ENCODE measurements around the gene C1QTNF12.
A peak's percentile ranks its signal among the peaks of the same experiment; 100 is the strongest.

C1QTNF12 gene

GRCh38 chr1:1226566-1227362 is 19.8 kb downstream of the C1QTNF12 start:
- DNase-seq, result no peak

- no peak for DNase-seq
Measured at GRCh38 chr1:1225913-1226312, 20.6 kb downstream of the C1QTNF12 start.

DNA sequence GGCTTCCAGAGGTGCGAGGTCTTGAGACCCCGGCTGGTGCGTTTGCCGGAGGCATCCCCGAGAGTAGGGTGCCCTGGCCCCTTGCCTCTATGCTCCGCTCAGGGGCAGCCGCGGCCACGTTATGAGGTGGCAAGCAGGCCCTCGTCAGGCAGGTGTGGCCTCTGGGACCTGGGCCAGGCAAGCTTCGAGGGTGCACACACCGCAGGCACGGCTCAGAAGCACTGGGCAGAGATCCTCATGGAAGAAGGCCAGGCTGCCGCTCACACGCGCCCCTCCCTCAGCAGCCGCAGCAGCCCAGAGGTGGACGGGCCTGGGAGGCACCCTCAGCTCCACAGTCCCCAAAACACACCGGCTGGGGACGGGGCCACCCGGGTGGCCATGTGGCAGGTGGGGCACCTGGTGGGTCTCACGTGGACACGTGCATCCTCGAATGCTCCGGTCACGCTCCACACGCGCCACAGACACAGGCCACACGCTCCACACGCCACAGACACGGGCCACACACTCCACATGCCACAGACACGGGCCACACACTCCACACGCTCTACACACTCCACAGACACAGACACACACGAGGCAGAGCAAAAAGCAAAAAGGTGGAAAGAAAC is 21.2 kb downstream of the C1QTNF12 start:
- DNase-seq, result no peak

DNA sequence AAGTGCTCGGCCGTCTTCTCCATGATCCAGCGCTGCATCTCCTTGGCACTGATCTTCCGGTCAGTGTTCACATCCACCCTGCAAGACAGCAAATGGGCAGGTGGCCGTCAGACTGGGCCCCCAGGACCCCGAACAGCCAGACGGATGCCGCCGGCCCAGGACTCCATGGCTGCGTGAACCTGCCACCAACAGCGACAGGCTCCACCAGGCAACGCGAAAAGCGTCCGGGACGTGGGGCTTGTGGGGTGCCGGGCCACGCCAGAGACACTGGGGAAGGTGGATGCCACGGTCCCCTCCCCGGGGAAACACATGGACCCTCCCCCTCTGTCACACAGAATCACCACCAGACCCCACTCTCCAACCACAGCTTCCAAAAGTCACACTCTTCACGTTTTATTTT is 22.6 kb downstream of the C1QTNF12 start:
- DNase-seq, result no peak

- no peak for DNase-seq
Measured at GRCh38 chr1:1223321-1223720, 23.2 kb downstream of the C1QTNF12 start.

DNA sequence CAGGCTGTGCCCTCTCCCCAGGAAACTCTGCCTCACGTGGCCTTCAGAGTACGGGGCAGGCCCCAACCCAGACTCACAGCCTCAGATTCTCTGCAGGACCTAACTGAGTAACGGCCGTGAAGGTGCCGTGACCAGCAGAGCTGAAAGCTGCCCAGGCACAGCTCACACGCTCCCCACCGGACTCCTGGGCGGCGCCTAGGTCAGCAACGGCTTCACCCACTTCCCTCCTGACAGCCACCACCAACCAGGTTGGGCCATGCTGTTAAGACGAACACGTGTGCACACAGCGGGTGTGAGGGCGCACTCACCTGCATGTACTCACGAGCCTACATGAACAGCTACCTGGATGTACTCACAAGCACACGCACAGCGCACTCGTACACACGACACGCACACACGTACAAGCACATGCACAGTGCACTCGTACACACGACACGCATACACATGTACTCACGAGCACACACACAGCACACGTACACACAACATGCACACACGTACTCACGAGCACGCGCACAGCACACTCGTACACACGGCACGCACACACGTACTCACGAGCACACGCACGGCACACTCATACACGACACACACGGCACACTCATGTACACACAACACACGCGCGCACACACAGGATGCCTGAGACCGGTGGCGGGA is 23.8 kb downstream of the C1QTNF12 start:
- no peak for DNase-seq

DNA sequence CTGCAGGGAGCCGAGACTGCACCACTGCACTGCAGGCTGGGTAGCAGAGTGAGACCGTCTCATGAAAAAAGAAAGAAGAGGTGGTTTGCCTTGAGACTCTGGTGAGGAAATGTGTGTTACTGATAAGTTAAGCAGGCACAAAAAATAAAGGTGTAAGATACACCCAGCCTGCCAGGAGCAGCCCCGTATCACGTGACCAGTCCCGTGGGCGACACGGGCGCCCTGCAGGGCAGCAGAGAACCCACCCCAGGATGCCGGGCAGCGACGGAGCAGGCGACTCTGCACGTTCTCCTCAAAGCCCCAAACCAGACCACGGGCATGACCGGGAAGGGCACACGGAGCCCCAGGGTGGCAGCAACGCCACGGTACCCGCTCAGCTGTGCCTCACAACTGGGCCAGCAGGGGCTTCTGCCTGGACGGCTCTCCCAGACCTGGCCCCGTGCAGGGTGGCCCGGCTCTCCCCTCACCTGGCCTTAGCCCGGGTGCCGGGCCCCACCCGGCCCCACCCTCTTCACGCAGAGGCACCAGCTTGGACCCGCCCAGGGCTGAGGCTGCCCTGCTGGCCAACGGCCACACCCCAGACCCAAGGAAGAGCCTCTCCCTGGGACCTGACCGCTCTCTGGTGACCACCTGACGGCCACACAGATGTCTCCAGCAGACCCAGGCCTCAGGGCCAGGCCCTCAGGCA is 24.5 kb downstream of the C1QTNF12 start:
- no peak for DNase-seq

DNA sequence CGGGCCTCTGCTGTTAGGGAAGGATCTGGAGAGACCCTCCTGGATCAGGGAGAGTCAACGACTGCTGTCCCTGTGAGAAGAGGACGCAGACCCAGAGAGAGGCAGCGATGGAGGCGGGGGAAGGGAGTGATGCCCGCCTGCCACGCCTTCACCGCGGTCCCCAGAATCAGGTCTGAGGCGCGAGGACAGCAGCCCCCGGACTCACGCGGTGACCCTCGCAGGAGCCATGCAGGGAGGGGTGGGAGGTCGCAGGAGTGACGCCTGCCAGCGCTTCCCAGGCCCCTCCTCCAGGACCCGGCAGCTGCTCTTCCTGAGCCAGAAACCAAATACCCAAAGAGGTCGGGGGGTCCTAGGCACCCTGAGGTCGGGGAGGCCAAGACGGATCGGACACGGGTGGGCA is 26.3 kb downstream of the C1QTNF12 start:
- no peak for DNase-seq

GRCh38 chr1:1219341-1219740 is 27.2 kb downstream of the C1QTNF12 start:
- no peak for DNase-seq

DNA sequence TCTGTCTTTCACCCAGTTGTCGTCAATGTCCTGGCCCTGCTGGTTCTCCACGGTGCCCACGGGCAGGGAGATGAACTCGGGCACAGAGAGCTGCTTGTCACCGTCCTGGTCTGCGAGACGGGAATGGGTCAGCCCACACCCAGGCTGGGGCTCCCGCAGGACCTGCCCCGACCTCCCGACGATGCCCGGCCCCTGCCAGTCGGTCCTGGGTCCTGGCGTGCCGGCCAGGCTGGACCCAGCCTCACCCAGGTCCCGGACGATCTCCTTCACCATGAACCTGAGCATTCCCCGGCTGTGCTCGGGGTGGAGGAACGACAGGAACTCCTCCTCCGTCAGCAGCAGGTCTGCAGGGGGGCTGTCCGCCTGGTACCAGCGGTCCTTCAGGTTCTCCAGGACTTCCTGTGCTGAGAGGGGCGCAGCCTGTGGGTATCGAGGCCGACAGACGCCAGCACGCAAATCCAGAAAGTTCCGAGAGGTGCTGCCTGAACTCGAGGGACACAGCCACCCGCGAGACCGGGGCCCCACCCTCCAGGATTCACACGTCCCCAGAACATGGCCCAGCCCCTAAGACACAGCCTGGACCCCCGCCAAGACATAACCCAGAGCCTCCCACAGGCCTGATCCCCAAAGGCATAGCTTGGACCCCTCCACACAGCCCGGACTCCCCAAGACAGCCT is 27.9 kb downstream of the C1QTNF12 start:
- no peak for DNase-seq

DNA sequence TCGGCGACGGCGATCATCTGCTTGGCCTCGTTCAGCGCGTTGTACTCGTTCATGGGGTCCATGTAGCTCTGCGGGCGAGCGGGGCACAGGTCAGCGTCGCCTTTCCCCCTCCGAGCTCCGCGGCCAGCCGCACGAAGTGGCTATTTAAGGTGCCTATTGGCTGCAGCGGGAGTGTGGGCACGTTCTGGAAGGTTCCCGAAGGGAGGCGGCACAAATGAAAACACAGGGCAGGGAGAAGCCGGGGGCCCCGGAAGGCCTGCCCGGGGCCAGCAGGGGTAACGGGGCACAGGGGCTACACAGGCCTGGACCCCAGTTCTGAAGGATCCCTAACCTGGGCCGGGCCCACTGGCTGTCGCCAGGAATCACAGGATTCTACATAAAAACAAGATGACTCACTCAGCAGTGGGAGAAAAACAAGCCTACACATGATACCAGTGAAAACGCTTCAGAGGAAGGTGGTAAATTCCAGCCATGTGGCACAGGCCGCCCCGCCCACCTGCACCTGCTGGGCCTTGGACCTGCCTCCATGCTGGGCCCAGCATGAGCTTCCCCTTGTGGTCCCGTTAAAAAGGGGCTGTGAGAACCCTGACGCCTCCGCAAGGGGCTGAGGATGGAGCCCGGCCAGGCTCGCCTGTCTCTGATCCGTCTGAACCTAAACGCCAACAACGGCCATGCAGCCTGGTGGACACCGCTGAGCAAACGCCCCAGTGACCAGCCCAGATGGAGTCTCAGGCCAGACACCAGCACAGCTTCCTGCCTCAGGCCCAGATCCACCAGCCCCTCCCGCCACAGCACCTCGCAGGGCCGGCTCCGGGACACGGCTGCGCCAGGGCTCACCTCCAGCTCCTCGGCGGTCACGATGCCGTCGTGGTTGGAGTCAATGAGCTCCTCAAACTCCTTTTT is 28.6 kb downstream of the C1QTNF12 start:
- no peak for DNase-seq

DNA sequence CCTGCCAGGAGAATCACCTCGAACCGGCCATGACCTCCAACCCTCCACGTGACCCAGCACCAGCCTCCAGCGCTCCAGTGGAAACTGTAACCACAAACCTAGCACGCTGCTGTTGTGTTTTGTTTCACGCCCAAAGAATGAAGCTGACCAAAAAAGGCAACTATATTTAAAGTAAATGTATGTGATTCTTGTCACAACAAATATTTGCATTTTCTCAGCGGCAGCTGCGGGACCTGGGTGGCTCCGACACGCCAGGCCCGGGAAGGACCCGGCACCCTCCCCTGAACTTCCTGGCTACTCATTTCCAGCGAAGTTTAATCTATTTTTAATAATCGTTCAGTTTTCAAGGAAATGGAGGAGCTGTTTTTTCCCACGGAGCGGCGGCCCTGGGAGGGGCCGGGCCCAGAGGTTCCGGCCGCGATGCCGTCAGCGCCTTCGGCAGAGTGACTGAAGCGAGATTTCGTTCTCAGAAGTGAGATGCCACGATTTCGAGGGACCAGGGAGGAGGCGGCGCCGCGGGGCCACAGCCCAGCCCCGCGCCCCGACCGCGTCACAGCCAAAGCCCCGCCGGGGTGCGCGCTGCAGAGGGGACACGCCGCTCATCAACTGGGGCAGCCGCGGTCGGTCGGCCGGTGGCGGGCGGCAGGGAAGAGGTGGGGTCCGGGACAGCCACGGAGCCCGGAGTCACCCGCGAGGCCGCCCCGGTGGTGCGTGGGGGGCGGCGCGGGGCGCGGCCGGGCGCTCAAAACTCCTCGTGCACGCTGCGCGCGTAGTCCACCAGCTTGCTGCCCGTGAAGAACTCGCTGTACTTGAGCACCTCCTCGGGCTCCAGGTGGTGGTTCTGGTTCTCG is 29.5 kb downstream of the C1QTNF12 start:
- DNase-seq, result no peak

DNA sequence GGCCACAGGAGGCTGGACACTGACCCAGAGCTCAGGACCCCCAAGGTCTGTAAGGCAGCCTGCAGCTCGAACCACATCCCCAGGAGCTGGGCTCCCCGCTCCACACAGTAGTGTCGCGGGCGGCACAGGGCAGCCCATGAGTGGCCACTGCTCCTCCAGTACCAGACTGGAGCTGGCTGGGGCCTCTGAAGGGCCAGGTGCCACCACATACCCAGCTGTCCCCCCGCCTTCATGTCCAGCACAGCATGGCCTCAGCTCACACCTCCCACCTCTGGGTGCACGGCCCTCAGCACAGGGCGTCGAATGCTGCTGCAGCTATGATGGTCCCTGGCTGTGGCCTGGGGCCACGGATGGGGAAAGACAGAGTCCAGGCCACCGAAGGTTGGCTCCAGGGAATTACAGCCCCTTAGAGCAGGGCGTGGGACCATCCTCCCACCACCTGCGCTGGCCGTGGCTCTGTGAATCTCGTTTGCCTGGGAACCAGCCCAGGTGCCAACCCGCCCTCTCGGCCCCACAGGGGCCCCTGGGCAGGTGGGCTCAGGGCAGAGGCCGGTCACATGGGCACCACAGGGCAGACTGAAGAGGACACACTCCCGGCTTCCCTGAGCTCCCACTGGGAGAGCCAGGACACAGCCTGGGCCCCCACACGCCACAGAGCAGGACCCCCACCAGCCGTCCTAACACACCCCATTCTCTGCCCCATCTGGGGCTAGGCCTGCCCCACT is 30.5 kb downstream of the C1QTNF12 start:
- DNase-seq, result no peak

DNA sequence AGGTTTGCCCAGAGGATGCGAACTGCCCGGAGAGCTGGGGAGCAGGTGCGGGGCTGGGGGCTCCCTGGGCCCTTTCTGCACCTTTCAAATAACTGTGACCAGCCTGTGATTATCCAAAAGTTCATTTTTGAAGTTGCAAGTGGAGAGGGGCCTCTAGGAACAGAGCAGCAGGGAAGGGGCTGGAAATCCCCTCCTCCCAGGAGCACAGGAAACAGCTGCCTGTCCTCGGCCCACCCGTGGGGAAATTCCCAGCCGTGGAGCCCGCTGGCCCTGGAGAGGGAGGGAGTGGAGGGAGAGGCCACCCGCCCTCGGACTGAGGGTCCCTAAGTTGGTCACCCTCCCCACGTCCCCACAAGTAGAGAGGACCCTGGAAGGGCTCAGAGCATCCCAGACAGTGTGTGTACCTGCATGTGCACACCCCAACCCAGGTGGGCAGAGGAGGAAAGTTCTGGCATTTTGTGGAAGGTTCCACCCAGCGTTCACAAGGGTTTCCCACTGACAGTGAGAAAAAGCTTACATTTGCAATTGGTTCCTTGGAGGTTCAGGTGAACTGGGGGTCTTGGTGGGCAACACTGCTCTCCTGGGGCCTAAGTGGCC is 31.3 kb downstream of the C1QTNF12 start:
- DNase-seq, result no peak

DNA sequence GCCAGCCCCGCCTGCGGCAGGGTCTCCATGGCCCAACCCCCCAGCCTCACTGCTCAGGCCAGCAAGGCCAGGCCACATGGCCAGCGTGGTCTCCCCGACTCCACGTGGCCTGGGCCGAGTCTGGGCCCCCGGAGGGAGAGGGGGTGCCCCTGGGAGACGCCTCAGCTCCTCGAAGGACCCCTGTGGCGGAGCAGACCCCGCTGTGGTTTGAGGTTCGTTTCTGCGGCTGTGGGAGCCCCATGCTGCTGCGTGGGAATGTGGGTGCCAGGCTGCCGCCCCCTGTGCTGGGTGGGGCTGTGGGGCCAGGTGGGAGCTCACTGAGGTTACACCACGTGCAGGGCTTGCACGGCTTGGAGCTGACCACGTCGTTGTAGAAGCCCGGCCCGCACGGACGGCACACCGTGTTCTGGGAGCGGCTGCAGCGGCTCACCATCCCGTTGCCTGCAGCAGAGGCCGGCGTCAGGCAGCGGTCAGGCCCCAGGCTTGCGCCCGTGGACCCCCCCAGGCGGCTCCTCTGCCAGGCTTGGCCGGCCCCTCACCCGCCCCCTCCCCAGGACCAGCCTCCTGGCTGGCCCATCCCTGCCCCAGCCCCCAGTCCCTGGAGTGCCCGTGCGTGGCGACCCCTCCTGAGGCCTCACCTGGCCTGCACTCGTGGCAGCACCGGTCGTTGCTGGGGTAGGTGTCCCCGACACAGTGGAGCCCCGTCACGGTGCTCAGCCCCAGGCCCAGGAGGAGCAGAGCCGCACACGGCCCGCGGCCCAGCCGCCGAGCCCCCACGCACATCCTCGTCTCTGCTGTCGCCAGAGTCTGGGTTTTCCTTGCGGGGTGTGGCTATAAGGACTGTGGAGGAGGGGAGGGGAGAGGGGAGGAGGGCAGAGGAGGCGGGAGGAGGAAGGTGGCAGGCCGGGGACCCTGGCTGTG is 32.9 kb downstream of the C1QTNF12 start, which contains the start of gene TNFRSF4:
TSS of gene TNFRSF4 (minus strand) at position 809 of the 921 bp plus-strand sequence. CDS start at position 783, 26 bp downstream.
- peak; percentile 32 for DNase-seq

DNA sequence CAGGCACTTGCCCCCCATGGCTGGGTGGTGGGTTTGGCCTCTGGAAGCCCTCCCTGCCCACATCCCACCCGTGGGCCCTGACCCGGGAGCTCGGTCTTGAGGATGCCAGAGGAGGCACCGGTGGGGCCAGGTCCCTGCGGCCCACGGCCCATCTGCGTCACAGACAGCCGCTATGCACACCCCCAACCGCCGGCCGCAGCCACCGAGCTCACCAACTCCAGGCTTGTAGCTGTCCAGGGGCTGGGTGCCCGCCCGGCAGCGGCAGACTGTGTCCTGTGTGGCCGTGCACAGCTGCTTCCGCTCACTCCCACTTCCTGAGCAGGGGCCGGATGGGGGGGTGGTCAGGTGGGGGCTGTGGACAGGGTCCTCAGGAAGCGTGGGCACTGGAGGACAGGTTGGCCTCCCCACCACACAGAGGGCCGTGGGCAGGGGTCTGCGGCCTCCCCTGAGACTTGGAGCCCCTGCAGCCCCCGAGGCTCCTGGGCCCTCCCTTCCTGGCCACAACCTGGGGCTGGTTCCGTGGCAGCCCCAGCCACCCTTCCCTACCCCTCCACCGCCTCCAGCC is 33.7 kb downstream of the C1QTNF12 start:
- peak; percentile 47 for DNase-seq

DNA sequence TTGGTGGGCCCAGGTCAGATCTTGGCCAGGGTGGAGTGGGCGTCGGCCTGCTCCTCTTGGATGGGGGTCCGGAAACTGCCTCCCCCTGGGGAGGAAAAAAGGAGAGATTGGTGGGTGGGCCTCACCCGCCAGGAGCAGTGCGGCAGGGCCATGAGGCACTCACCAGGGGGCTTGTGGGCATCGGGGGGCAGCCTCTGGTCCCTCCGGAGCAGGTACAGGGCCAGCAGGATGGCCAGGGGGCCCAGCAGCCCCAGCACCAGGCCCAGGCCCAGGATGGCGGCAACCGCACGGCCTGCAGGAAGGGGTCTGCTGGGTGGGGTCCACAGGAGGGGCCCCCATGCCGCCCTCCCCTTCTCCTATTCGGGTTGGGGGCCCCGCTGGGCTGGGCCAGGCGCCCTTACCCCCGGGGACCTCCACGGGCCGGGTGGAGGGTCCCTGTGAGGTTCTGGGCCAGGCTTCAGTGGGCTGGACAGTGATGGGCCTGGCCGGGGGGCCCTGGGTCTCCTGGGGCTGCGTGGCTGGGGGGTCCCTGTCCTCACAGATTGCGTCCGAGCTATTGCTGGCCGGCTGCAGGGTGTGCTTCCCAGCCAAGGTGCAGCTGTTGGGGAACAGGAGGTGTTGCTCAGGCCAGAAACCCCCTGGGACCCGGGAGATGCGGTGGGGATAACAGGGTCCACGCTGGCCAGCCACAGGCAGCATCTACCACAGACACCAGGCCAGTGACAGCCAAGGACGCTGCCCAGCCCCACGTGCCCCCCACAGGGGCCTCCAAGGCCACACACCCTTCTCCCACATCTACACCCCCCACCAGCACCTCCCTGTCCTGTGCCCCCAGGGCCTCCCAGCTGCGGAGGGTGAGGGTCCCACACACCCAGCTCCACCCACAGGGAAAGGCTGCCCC is 34.7 kb downstream of the C1QTNF12 start:
- DNase-seq, result no peak

Measured in activated gamma-delta T cell treated with Interleukin-2 at 50 U/mL for 16 hours (primary cell).